Urothelium cell line (cell line): ENCODE data around the gene CCDC124.
"Not testable (repeated sequence)": the region's sequence is repeated elsewhere in the genome, so short reads cannot be mapped to it uniquely, and the experiment has no call there.

ENCODE experiments used
- DNase-seq: peaks from one replicate; pipeline ENCODE4 v3.0.0; 2011; ENCODE audit warnings: low spot score, mixed read lengths
- FAIRE-seq: peaks from 2 replicates; lab custom pipeline; 2011; peaks lifted over from hg19 to GRCh38; lab: Jason Lieb, UNC

Gene CCDC124

DNA sequence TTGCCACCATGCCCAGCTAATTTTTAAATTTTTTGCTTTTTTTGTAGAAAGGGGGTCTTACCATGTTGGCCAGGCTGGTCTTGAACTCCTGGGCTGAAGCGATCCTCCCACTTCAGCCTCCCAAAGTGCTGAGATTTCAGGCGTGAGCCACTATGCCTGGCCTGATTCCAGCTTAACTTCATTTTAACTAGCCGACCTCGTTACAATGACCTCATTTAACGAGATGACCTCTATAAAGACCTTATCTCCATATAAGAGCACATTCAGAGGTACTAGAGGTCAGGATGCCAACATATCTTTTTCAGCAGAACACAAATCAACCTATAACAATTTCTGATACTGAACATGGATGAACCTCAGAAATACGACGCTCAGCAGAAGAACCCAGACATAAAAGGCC, 44.7 kb downstream of the CCDC124 start:
- DNase-seq (no peak), FAIRE-seq (no peak)

DNA sequence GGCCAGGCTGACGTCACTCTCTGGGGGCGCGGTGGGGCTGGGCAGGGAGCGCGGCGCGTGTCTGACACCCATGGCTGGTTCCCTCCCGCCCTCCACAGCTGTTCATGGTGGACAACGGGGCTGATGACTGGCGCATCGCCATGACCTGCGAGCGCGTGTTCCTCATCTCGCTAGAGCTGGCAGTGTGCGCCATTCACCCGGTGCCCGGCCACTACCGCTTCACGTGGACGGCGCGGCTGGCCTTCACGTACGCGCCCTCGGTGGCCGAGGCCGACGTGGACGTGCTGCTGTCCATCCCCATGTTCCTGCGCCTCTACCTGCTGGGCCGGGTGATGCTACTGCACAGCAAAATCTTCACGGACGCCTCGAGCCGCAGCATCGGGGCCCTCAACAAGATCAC, 48.8 kb downstream of the CCDC124 start:
- DNase-seq: no peak
- no peak for FAIRE-seq

GRCh38 chr19:17982430-17982829, 49.6 kb downstream of the CCDC124 start:
- FAIRE-seq (no peak), DNase-seq (no peak)

GRCh38 chr19:17985037-17985818, 52.4 kb downstream of the CCDC124 start:
- no peak for DNase-seq
- no peak for FAIRE-seq

DNA sequence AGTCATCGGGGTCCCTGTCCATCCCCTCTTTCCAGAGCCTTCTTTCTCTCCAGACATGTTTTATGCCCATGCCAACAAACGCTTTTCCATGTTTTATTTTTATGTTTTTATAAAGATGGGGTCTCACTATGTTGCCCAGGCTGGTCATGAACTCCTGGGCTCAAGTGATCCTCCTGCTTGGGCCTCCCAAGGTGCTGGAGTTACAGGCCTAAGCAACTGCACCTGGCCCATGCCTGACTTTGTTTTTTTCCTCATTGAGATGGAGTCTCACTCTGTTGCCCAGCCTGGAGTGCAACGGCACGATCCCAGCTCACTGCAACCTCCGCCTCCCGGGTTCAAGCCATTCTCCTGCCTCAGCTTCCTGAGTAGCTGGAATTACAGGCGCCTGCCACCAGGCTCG, 53.8 kb downstream of the CCDC124 start:
- not testable (repeated sequence) for DNase-seq, FAIRE-seq

DNA sequence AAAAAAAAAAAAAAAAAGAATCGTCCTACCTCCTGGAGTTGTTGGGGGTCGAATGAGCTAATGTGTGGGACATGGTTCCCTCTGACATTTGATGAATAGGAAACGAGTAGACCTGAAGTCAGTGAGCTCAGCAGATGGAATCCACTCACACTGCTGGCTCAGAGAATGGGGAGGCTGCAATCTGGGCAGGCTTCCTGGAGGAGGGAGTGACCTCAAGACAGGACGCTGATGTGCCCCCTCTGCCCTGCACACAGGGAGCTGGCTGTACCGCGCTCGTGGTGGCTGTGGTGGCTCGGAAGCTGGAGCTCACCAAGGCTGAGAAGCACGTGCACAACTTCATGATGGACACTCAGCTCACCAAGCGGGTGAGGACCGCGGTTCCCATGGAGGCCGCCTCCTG, 55.3 kb downstream of the CCDC124 start:
- no peak for FAIRE-seq
- DNase-seq: no peak

DNA sequence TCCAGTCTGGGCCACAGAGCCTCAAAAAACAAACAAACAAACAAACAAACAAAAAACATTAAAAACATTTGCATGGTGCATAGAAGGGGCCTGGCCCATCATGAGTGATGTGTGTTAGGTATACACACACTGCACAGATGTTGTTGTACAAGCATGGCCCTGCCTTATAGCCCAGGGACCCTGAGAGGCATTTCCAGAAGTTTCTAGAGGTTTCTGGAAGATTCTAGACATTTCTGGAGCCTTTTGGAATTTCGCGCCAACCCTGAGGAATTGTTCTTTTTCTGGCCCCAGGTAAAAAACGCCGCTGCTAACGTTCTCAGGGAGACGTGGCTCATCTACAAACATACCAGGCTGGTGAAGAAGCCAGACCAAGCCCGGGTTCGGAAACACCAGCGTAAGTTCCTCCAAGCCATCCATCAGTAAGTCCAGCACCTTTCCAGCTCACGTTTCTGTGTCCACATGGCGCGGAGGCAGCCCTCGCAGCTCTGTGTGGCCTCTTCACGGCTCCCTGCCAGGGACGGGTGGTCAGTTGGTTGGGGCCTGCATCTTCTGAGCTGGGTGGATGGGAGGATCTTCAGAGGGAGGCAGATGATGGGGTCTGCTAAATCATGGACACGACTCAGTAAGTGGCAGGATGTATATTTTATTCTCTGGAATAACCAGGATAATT, 56.7 kb downstream of the CCDC124 start:
- no peak for DNase-seq
- no peak for FAIRE-seq

GRCh38 chr19:17993076-17993813, 60.4 kb downstream of the CCDC124 start:
- DNase-seq (no peak), FAIRE-seq (no peak)
